Smooth muscle cell of the brain vasculature (primary cell): ENCODE data around the gene JADE2.

Experiments used
- DNase-seq: peaks from one replicate; pipeline ENCODE4 v3.0.0-alpha.2; 2012; ENCODE audit warnings: low read depth, low spot score

The JADE2 gene

DNA sequence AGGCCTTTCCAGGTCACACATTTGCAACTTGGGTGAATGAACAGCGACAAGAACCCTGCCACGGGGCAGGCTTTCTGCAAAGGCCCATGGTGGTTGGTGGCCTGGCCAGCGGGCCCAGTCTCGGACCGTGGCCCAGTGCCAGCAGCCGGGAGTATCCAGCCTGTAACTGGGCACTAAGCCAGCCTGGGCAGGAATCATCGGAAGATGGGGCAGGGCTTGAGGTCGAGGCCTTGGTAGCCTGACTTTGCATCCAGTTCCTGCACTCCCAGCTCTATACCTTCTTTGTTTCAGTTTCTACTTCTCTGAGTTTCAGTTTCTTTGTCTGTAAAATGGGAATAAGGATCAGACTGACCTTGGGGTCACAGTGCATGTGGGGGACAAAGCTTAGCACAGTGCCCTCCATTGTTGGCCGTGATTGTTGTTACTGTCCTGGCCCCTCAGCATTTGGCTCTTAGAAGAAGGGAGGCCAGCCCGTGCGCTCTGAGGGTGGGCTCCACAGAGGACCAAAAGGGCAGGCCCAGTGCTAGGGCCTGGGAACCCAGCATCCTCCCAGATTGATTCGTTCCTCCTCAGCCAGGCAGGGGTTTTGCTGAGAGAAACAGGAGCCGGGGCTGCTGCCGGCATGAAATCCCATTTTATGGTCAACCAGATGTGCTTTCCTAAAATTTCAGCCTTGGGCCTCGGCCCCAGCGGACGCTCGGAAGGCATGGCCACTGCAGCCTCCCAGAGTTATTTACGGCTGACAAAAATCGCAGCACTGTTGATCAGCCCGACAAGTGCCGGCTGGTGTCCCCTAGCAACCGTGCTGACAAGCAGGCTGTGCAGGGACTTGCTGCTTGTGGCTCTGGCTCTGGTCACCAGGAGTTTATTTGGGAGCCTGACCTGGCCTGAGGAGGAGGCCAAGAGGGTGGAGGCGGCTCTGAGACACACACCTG lies 43.6 kb downstream of the JADE2 start:
- DNase-seq, result no peak

DNA sequence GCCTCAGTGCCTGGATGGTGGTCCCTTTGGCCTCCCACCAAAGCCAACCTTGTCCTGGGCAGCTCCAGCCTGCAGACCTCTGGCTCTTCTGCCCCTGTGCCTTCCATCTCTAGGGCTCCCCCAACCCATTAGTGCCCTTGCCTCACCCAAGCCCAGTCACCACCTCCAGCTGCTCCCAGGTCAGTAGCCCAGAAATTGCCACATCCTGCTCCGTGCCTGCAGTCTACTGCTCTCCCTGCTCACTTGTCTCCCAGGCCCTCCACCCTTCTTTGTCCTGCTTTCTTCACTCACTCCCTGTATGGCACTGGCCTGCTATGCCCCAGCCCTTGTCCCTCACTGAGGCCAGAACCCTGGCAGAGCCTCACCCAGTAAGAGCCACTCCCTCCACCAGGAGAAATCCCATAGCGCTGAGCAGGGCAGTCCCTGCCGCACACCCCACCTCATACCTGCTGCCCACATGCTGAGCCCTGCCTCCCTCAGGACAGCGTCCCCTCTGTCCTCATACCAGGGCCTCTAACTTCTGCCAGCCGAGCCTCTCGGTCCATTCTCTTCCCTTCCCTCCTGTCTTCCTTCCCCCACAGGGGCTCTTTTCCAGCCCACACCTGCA lies 44.4 kb downstream of the JADE2 start:
- DNase-seq, result no peak

DNA sequence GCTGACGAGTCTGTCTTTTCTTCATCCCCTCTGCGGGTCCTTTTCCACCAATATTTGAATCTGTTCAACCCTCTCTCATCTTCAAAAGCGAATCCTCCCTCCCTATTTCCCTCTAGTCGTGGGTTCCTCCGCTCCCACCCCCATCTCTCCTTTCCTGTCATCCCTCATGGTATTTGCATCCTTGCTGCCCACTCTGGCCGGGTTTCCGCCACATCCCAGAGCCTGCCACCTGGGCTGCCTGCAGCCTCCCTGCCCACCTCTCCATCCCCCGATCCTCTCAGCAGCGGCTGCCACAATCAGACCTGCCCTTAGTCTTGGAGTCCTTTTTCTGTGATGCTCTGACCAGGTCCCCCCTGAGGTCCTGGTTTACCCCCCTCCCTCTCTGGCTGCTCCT lies 44.9 kb downstream of the JADE2 start:
- no peak for DNase-seq

DNA sequence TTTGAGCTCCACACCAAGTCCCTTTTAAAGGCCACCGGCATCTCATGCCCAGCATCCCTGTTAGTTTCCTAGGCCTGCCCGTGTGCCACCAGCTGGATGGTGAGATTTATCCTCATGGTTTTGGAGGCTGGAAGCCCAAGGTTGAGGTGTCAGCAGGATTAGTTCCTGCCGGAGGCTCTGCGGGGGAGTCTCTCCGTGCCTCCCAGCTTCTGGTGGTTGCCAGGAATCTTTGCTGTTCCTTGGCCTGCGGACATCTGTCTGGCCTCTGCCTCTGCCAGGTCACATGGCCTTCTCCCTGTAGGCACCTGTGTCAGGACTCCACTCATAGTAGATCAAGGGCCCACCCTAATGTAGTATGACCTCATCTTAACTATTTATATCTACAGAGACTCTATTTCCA lies 45.4 kb downstream of the JADE2 start:
- DNase-seq, result no peak

DNA sequence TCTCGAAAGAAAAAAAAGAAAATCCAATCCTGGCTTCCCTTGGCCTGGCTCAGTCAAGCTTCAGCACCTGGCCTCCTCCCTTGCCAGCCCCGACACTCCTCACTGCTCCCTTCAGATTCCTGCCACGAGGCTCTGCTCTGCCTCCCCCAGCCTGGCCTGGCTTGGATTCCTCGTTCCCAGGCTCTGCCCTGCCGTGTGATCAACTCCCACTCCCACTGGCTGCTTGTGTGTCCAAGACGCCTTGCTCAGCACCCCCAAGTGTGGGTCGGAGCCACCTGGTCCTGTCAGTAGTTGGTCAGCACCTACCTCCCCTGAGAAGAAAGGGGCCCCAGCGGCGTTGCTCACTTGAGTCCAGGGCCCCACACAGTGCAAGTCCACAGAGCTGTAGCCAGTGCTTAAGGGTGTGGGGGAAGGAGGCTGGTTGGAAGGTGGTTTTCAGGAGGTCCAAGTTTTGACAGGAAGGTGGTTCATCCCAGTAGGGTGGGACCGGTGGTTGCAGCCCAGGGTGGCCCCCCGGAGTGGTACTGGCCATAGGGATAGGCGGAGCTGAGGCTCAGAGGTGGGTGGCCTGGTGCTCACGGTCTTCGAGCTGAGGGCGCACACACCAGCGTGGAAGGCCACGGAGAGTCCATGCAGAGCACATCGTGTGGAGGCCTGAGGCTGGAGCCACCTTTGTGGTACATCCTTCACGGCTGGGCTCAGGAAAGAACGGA lies 46.4 kb downstream of the JADE2 start:
- DNase-seq, result no peak

DNA sequence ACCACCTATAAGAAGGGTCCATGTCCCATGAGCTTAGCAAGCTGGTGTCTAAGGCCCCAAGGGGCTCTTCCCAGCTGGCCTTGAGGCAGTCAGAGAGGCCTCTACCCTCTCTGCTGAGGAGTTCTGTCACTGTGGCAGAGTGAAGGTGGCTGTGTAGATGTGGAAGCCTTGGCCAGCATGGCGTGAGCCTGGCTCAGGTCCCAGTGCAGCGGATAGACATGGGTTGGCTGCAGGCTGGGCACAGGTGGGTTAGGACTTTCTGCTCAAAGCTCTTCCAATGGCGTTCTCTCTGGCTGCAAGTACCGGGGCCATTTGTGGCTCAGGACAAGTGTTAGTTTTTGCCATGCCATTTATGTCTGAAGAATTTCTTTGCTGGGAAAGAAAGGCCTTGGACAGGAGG lies 47.3 kb downstream of the JADE2 start:
- no peak for DNase-seq

DNA sequence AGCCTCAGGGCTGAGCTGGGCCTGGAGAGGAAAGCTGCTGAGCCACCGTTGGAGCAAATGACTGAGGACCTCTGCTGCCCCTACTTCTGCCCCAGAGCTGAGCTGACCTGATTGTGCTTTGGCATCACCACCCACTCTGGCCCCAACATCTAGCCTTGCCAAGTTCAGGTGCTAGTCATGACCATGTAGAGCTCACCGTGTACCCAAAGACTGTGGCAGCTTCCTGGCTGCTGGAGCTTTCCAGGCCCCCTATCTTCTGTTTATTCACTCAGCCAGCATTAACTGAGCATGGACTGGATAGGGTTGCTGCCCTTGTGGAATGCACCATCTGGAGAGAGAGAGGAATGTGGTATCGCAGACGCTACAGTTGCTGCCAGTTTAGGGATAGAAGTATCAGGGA lies 49.1 kb downstream of the JADE2 start:
- DNase-seq, result no peak

DNA sequence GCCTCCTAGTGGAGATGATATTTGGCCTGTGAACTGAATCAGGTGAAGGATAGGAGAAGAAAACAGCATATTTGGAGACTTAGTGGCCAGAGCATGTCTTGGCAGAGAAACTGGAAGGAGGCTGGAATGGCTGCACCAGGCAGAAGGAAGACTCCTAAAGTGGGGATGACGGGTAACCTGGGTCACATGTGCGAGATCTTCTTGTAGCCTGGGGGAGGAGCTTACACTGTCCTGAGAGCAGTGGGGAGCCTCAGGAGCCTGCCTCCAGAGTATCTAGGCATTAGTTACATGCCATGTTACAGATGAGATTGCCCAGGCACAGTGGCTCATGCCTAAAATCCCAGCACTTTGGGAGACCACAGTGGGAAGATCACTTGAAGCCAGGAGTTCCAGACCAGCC lies 49.8 kb downstream of the JADE2 start:
- DNase-seq, result no peak

DNA sequence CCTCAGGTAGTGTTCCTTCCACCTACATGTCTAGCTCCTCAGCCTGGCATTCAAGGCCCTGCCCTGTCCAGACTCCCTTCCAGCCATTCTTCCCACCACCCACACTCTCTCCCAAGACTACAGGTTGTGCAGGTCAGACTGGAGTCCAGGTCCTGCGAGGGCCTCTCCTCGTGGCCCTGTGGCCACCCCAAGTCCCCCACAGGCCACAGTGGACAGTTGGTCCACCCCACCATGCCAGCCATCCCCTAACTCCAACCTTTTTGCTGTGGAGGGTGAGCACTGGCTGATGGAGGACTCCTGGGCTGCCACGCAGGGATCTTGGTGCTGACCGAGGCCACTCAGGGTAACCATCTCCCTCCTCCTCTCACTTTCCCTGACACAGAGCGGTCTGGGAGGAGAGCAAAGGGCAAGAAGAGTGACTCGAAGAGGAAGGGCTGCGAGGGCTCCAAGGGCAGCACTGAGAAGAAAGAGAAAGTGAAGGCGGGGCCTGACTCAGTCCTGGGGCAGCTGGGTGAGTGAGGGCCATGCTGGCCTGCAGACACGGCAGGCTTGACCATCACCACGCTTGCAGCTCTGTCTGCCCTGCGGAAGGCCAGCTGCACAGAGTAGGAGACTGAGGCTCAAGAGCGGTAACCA lies 51.0 kb downstream of the JADE2 start:
- DNase-seq, result no peak

DNA sequence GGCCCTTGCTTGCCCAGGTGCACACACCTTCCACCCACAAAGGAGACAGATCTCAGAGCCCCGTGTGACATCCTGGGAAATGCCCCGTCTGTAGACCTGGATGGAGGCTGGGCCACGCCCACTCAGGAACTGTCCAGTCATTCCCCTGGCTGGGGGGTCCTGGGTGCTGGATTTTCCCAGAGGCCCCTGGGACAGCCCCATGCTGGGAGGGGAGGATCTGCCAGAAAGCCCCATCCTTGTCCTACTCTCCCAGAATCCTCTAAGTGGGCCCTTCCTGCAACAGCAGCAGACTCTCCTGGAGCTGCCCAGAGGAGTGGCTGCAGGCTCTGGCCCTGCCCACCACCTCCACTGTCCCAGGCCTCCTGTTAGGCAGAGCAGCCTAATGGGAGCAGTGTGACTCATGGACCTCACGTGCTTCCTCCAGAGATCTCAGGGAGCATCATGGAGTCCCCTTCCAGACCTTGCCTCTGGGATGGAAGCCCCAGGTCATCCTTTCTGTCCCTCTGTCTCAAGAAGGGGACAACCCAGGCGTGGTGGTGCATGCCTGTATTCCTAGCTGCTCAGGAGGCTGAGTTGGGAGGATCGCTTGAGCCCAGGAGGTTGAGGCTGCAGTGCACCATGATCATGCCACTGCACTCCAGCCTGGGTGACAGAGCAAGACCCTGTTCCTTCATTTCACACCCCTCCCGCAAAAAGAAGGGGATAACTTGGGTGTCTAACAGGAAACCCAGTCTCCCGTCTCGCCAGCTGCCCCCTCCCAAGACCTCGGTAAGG lies 51.7 kb downstream of the JADE2 start:
- DNase-seq, result no peak

DNA sequence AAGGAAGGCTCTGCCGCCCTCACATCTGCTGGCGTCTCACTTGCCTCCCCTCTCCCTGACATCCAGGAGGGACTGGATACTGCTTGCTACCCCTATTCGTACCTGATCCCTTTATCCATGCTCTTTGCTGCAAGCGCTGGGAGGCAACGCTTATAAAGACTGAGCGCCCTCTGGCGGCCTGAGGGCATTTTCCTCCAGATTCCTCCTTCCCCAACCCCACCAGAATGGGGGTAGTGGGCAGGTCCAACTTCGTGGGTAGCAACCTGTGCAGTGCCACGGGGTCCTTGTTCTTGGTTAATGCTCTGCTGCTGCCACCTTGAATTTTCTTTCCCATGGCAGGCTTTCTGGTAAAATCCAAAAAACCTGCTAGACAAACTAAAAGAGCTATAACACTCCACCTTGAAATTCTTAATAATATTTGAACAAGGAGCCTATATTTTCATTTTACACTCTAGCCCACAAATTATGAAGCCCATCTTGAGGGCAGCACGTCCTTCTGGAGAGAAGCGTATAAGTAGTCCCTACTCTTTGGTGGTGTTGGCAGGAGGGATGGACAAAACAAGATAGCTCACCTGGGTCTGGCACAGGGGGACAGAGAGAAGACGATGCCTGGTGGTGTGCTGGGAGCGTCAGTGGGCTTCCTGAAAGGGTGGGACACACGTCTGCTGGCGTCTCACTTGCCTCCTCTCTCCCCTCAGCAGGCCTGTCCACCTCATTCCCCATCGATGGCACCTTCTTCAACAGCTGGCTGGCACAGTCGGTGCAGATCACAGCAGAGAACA lies 52.5 kb downstream of the JADE2 start:
- no peak for DNase-seq

DNA sequence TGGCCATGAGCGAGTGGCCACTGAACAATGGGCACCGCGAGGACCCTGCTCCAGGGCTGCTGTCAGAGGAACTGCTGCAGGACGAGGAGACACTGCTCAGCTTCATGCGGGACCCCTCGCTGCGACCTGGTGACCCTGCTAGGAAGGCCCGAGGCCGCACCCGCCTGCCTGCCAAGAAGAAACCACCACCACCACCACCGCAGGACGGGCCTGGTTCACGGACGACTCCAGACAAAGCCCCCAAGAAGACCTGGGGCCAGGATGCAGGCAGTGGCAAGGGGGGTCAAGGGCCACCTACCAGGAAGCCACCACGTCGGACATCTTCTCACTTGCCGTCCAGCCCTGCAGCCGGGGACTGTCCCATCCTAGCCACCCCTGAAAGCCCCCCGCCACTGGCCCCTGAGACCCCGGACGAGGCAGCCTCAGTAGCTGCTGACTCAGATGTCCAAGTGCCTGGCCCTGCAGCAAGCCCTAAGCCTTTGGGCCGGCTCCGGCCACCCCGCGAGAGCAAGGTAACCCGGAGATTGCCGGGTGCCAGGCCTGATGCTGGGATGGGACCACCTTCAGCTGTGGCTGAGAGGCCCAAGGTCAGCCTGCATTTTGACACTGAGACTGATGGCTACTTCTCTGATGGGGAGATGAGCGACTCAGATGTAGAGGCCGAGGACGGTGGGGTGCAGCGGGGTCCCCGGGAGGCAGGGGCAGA lies 53.3 kb downstream of the JADE2 start:
- DNase-seq, result no peak

DNA sequence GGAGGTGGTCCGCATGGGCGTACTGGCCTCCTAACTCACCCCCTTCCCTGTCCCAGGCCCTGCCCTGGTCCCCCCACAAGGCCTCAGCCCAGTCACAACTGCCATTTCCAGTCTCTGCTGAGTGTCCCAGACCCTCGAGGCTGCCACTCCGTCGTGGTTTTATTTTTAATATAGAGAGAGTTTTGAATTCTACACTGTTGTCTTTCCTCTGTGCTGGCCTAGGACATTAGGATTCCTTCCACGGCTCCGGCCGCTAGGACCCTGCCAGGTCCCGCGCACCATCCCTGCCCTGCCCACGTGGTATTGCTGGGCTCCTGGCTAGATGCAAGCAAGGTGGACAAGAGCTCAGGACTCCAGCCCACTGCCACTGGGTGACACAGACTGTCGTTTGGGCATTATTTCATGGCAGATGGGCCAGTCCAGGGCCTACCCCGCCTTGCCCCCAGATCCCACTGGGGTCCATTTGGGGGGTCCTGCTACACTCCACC lies 53.9 kb downstream of the JADE2 start:
- no peak for DNase-seq

DNA sequence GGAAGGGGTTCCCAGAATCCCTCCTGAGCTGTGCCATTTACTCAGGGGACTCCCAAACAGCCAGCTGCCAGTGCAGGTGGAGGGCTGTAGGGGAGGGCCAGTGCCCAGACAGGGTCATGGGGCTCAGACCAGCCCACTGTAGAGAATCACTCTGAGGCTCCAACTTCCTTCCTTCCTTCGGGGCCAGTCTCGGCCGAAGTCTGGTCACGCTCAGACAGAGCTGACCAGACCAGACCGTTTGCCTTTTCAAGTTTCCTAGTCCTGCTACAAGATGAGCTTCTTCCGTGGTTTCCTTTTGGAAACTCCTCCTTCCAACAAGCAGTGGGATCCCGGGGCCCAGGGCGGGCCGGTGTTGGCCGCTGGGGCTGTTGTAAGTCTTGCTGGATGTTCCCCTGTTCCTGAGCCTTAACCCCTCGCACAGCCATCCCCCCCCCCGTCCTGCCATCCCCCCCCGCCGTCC lies 54.6 kb downstream of the JADE2 start:
- DNase-seq, result no peak

DNA sequence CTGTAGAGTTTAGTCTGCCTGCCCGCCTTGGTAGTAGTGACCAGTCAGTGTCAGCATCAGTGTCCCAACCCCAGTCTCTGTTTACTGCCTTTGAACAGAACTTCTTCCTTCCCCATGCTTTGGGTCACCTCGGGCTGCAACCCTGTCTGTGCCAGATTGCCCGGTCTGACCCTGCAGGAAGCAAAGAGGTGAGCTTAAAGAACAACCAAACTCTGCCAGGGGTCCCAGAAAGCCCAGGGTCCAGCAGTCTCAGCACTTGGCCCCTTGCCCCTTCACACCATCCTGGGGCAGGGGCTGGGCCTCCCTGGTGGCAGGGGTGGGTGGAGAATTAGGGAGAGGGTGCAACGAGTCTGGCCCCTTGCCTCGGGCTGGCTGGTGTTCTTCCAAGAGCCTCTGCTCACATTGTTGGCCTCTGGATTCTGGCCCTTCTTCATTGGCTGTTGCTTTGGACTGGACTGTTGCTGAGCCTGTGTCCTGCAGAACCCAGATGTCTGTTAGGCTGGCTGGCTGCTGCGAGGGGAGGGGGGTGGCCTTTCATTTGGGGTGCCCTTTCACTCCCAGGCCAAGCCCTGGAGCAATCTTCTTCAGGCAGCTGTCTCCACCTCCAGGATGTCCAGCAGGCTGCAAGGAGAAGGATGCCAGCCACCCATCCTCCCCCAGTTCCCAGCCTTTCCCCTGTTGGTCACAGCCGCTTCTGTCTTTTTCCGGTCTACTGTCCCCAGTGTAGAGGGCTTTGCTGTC lies 55.9 kb downstream of the JADE2 start:
- DNase-seq, result no peak

DNA sequence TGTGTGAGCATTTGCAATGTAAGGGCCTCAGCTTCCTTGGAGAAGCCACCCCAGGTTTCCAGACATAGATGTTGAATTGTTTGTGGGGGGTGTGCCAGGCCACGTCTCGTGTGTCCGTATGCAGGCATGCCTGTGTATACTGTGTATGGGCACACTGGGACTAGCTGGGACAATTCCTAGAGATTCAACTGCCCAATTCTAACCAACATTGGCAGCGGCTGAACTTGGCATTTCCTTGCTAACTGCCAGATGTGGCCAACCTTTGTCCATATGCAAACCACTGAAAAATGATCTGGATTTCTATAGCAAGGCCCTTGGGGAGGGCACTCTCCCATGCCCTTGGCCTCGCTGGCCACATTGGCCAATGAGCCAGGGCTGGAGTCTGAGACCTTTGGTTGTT lies 56.8 kb downstream of the JADE2 start:
- no peak for DNase-seq

DNA sequence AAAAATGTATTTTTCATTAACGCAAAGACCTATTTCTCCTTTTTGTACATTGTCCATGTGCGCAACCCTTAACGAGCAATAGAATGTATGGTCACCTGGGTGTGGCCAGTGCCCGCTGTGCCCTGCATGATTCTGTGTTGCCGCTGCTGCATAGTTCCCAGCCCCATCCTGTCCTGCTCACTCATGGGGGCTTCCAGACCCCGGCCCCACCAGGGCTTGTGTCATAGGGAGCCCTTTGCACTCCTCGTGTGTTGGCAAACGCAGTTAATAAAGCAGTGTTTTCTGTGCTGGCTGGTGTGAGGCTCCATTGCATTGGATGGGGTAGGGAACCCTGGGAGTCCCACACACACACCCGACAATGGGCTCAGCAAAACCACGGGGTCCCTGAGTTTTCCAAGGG lies 57.5 kb downstream of the JADE2 start:
- DNase-seq, result no peak

DNA sequence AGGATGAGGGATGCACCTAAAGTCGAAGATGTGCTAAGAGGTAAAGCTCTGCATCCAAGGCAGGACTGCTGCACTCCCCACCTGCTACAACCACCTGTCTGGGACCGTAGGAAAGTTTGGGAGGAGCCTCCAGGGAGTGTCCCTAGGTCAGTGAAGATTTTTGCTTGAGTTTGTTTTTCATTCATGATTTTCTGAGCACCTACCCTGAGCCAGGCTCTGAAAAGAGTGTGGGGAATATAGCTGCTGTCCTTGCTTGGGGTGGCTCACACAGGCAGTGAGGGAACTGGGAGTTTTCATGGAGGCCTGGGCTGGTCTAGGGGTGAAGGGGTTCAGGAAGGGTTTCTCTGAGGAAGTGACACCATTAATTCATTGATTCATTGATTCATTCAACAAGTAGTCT lies 58.3 kb downstream of the JADE2 start:
- DNase-seq, result no peak

DNA sequence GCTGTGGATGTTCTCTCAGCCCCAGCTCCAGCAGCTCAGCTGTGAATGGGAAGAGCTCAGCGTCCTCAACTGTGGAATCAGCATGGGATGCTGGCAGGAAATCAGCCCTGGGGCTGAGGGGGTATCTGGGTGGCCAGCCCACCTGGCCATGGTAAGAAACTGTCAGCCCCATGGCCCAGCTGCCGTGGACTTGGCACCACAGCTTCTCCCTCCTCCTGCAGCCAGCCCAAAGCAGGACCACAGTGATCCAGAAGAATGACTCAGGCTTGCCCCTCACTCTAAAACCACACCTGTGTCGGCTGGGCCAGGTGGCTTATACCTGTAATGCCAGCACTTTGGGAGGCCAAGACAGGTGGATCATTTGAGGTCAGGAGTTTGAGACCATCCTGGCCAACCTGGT lies 59.2 kb downstream of the JADE2 start:
- no peak for DNase-seq
